LNCaP clone FGC (cell line): ENCODE data around the gene ERVV-1.

Experiments
- DNase-seq: peaks from one replicate; pipeline ENCODE4 v3.0.0-alpha.2; 2011; ENCODE audit warnings: low read depth
- H3K4me3 ChIP-seq: 2 replicates; pipeline ENCODE4 v1.5.1; 2011; ENCODE audit warnings: mild to moderate bottlenecking, low read depth, low read length, control low read depth
- CTCF ChIP-seq: IDR thresholded peaks from 2 replicates; pipeline ENCODE4 v1.5.1; 2012; ENCODE audit warnings: mild to moderate bottlenecking; ENCODE audit not compliant: control insufficient read depth, insufficient read depth; ENCODE audit errors: extremely low read depth

The ERVV-1 gene

GRCh38 chr19:53047379-53047778, 33.7 kb downstream of the ERVV-1 start:
- H3K4me3 ChIP-seq, result no peak overlapping the region
- no peak for DNase-seq
- no peak for TF ChIP-seq CTCF

- H3K4me3 ChIP-seq, result no peak overlapping the region
- no peak for TF ChIP-seq CTCF
Measured at GRCh38 chr19:53055117-53055516, 41.4 kb downstream of the ERVV-1 start.

GRCh38 chr19:53057904-53058580, 44.3 kb downstream of the ERVV-1 start:
- peak overlapping the region; percentile 60 for H3K4me3 ChIP-seq
- no peak for TF ChIP-seq CTCF
- peak; percentile 45 for DNase-seq

More at GRCh38 chr19:53055117-53055516, 41.4 kb downstream of the ERVV-1 start:
- DNase-seq, result no peak
